Measurements from ENCODE around the gene PTPRA.
A peak's percentile ranks its signal among the peaks of the same experiment; 100 is the strongest.
"Not testable (repeated sequence)": the region's sequence is repeated elsewhere in the genome, so short reads cannot be mapped to it uniquely, and the experiment has no call there.

The PTPRA gene

DNA sequence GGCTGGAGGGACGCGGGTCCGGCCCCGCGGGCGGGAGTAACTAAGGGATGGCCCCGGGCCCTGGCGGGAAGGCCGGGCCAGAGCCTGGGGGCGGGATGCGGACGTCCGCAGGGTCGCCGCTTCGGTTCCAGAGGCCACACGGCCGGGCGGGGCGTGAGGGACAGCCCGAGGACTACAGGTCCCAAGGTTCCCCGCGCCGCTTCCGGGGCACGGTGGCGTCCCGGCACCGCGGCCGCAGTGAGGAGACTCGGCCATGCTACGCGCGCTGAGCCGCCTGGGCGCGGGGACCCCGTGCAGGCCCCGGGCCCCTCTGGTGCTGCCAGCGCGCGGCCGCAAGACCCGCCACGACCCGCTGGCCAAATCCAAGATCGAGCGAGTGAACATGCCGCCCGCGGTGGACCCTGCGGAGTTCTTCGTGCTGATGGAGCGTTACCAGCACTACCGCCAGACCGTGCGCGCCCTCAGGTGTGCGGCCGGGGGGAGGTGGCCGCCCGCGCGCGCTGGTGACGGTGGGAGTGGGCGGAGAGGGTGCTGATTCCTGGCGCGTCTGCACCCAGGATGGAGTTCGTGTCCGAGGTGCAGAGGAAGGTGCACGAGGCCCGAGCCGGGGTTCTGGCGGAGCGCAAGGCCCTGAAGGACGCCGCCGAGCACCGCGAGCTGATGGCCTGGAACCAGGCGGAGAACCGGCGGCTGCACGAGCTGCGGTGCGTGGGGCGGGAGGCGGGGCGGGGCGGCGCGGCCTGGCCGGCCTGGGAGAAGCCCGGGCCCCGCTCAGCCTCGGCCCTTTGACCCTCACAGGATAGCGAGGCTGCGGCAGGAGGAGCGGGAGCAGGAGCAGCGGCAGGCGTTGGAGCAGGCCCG is 172.8 kb downstream of the PTPRA start, which contains the start of gene MRPS26:
Gene MRPS26, plus strand, starts transcription at position 237 of the 861 bp plus-strand sequence. Its CDS starts 17 bp downstream, at position 254.
- peaks cover 10% of the 10 kb centered on the region for H3K4me1 ChIP-seq (ENCODE audit: control insufficient read depth, insufficient read depth, low read length)
- peak within 1 kb of the TSS; percentile 69 for H3K27ac ChIP-seq (ENCODE audit: insufficient read depth, low read depth, low read length, poor library complexity, severe bottlenecking)
- H3K27me3 ChIP-seq (ENCODE audit: control insufficient read depth, insufficient read depth, low read length, poor library complexity, severe bottlenecking): no peaks in the 10 kb centered on the region
- 0 to 1% methylated on average over 104 of the region's 104 CpGs for WGBS, 2 experiments
- peak within 1 kb of the TSS; percentile 98 for H3K4me3 ChIP-seq (ENCODE audit: insufficient read depth, low read depth, low read length)
- H3K36me3 ChIP-seq (ENCODE audit: control insufficient read depth, insufficient read depth, low read length): peaks cover 18% of the 10 kb centered on the region
- no peaks in the 10 kb centered on the region for H3K9me3 ChIP-seq (ENCODE audit: control insufficient read depth, low read length)

DNA sequence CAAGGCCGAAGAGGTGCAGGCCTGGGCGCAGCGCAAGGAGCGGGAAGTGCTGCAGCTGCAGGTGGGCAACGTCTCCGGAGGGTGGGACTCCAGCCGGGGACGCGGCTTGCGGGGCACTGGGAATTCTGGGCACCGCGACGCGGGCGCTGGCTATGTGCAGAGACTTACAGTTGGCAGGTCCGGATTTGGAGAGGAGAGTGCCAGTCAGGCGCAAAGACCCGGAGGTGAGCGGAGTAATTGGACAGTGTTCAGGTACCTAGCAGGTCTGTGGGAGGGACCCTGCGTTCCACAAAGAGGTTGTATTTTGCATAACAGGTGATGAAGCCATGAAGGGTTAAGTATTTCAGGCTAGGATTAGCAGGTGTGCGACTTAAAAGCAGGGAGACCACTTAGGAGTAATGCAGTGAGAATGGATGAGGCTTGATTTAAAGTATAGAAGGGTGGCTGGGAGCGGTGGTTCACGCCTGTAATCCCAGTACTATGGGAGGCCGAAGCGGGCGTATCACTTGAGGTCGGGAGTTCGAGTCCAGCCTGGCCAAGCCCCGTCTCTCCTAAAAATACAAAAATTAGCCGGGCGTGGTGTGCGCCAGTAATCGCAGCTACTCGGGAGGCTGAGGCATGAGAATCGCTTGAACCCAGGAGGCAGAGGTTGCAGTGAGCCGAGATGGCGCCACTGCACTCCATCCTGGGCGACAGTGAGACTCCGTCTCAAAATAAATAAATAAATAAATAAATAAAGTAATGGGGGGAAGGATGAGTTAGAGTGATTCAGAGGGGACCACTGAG is 173.6 kb downstream of the PTPRA start:
- H3K27me3 ChIP-seq (ENCODE audit: control insufficient read depth, insufficient read depth, low read length, poor library complexity, severe bottlenecking): no peaks in the 10 kb centered on the region
- peak overlapping the region; percentile 98 for H3K4me3 ChIP-seq (ENCODE audit: insufficient read depth, low read depth, low read length)
- peaks cover 10% of the 10 kb centered on the region for H3K4me1 ChIP-seq (ENCODE audit: control insufficient read depth, insufficient read depth, low read length)
- no peak overlapping the region for H3K27ac ChIP-seq (ENCODE audit: insufficient read depth, low read depth, low read length, poor library complexity, severe bottlenecking)
- H3K9me3 ChIP-seq (ENCODE audit: control insufficient read depth, low read length): no peaks in the 10 kb centered on the region
- peaks cover 18% of the 10 kb centered on the region for H3K36me3 ChIP-seq (ENCODE audit: control insufficient read depth, insufficient read depth, low read length)
- 42 to 43% methylated on average over 38 to 39 of the region's 39 CpGs for WGBS, 2 experiments

DNA sequence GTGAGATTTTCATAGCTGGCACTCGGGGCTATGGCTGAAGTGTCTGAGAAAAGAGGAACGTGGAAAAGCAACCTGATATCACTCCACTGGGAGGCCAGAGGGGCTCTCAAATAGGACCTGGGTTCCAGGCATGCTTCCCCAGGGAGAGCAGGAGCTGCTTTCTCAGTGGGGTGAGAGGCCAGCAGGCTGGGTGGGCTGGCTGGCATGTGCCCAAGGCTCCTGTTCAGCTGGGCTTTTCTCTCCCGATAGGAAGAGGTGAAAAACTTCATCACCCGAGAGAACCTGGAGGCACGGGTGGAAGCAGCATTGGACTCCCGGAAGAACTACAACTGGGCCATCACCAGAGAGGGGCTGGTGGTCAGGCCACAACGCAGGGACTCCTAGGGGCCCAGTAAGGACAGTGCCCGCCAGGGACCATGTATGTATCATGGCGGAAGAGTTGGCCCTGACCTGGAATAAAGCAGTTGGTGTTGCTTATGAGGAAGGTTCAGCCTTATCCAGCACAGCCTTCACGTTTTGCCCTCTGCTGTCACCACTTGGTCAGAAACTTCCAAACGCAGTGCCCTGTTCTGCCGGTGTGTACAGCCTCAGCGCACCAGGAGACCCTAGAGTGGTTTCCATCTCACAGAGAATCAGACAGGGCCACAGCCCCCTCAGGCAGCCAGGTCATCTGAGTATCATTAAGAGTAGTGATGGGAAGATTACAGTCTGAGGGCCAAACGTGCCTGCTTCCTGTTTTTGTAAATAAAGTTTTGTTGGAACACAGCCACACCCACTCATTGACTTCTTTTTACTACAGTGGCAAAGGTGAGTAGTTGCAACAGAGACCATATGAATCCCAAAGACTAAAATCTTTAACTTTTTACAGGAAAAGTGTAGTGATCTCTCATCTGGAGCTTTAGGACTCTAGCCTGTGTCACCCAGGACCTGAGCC is 174.5 kb downstream of the PTPRA start:
- H3K4me1 ChIP-seq (ENCODE audit: control insufficient read depth, insufficient read depth, low read length): peaks cover 10% of the 10 kb centered on the region
- WGBS, 2 experiments: 92 to 95% methylated on average over 14 of the region's 14 CpGs
- no peak overlapping the region for H3K27ac ChIP-seq (ENCODE audit: insufficient read depth, low read depth, low read length, poor library complexity, severe bottlenecking)
- H3K36me3 ChIP-seq (ENCODE audit: control insufficient read depth, insufficient read depth, low read length): peaks cover 18% of the 10 kb centered on the region
- no peaks in the 10 kb centered on the region for H3K27me3 ChIP-seq (ENCODE audit: control insufficient read depth, insufficient read depth, low read length, poor library complexity, severe bottlenecking)
- H3K9me3 ChIP-seq (ENCODE audit: control insufficient read depth, low read length): no peaks in the 10 kb centered on the region
- no peak overlapping the region for H3K4me3 ChIP-seq (ENCODE audit: insufficient read depth, low read depth, low read length)

DNA sequence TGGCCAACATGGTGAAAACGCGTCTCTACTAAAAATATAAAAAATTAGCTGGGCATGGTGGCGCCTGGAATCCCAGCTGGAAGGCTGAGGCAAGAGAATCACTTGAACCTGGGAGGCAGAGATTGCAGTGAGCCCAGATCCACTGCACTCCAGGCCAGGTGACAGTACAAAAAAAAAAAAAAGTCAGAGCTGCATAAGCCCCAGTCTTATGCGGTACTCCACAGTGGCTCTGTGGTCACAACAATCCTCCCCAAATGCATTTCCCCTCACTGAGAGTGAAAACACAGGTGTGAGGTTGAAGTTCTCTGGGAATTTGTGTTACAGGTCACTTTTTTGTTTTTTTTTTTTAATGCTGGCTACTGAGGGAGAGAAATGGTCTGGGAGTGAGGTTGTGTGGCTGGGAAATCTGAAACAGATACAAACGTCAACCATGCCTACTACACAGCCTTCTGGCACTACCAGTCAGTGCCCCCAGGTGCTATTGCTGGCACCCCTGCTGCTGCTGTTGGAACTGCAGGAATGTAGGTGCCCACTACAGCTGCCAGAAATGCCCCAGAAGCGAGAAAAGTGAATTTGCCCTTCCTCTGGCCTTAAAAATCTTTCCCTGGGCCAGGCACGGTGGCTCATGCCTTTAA is 178.2 kb downstream of the PTPRA start:
- H3K27me3 ChIP-seq (ENCODE audit: control insufficient read depth, insufficient read depth, low read length, poor library complexity, severe bottlenecking): no peaks in the 10 kb centered on the region
- H3K9me3 ChIP-seq (ENCODE audit: control insufficient read depth, low read length): no peaks in the 10 kb centered on the region
- H3K4me1 ChIP-seq (ENCODE audit: control insufficient read depth, insufficient read depth, low read length): peaks cover 10% of the 10 kb centered on the region
- H3K27ac ChIP-seq (ENCODE audit: insufficient read depth, low read depth, low read length, poor library complexity, severe bottlenecking): no peak overlapping the region
- WGBS, 2 experiments: 80 to 82% methylated on average over 7 of the region's 7 CpGs
- peaks cover 18% of the 10 kb centered on the region for H3K36me3 ChIP-seq (ENCODE audit: control insufficient read depth, insufficient read depth, low read length)
- H3K4me3 ChIP-seq (ENCODE audit: insufficient read depth, low read depth, low read length): no peak overlapping the region

DNA sequence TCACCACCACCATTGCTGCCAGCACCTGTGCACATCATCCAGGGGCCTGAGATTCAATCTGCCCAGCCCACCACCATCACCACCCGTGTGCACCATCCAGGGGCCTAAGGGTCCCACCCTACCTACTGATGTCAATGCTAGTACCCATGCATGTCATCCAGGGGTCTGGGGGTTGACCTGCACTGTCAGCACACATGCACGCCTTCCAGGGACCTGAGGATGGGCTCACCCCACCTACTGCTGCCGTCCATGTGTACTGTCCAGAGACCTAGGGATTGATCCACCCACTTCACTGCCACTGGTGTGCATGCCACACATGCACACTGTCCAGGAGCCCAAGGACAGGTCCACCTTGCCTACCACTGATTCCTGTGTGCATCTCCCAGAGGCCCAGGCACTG is 186.2 kb downstream of the PTPRA start:
- H3K9me3 ChIP-seq (ENCODE audit: control insufficient read depth, low read length): no peaks in the 10 kb centered on the region
- H3K27me3 ChIP-seq (ENCODE audit: control insufficient read depth, insufficient read depth, low read length, poor library complexity, severe bottlenecking): no peaks in the 10 kb centered on the region
- WGBS, 2 experiments: 90 to 93% methylated on average over 3 of the region's 3 CpGs
- no peaks in the 10 kb centered on the region for H3K4me1 ChIP-seq (ENCODE audit: control insufficient read depth, insufficient read depth, low read length)
- no peak overlapping the region for H3K27ac ChIP-seq (ENCODE audit: insufficient read depth, low read depth, low read length, poor library complexity, severe bottlenecking)
- H3K4me3 ChIP-seq (ENCODE audit: insufficient read depth, low read depth, low read length): no peak overlapping the region
- H3K36me3 ChIP-seq (ENCODE audit: control insufficient read depth, insufficient read depth, low read length): no peaks in the 10 kb centered on the region

DNA sequence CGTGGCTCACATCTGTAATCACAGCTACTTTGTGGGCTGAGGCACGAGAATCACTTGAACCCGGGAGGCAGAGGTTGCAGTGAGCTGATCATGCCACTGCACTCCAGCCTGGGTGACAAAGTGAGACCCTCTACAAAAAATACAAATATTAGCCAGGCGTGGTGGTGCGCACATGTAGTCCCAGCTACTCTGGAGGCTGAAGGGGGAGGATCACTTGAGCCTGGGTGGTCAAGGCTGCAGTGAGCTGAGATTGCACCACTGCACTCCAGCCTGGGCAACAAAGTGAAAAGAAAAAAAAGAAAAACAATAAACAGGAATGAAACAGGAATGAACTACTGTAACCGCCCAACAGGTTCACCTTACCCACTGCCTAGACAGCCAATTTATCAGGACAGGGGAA is 190.8 kb downstream of the PTPRA start:
- 84 to 87% methylated on average over 6 of the region's 6 CpGs for WGBS, 2 experiments
- not testable (repeated sequence) for H3K36me3 ChIP-seq (ENCODE audit: control insufficient read depth, insufficient read depth, low read length); H3K27me3 ChIP-seq (ENCODE audit: control insufficient read depth, insufficient read depth, low read length, poor library complexity, severe bottlenecking); H3K9me3 ChIP-seq (ENCODE audit: control insufficient read depth, low read length); H3K4me1 ChIP-seq (ENCODE audit: control insufficient read depth, insufficient read depth, low read length); H3K4me3 ChIP-seq (ENCODE audit: insufficient read depth, low read depth, low read length); H3K27ac ChIP-seq (ENCODE audit: insufficient read depth, low read depth, low read length, poor library complexity, severe bottlenecking)

DNA sequence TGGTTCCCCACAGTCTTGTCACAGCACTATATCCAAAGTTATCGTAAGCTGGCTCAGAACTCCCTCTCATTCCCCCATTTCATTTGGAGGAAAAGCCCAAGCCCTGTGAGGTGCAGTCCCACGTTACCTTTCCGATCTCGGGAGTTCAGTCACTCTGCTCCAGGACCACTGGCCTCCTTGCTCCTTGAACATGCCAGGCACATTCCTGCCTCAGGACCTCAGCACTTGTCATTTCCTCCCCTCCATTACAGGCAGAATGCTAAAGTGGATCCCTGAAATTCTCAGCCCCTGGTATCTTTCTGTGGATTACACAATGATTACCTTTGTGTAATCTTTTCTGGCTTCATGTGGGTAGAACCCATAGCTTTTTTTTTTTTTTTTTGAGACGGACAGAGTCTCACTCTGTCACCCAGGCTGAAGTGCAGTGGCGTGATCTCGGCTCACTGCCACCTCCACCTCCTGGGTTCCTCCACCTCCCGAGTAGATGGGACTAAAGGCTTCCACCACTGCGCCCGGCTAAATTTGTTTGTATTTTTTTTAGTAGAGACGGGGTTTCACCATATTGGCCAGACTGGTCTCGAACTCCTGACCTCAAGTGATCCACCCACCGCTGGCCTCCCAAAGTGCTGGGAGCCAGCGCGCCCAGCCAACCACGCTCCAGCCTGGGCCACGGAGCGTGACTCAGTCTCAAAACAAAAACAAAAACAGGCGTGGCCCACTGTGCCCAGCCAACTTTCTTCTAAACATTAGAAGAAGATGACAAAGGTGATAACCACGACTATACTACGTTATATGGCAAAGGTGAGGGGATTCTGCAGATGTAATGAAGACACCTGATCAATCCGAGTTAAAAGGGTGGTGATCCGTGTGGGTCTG is 194.1 kb downstream of the PTPRA start:
- Histone ChIP-seq H3K36me3 (ENCODE audit: control insufficient read depth, insufficient read depth, low read length) (no peaks in the 10 kb centered on the region), H3K27ac (ENCODE audit: insufficient read depth, low read depth, low read length, poor library complexity, severe bottlenecking) (no peak overlapping the region), H3K27me3 (ENCODE audit: control insufficient read depth, insufficient read depth, low read length, poor library complexity, severe bottlenecking) (peaks cover 19% of the 10 kb centered on the region), H3K4me1 (ENCODE audit: control insufficient read depth, insufficient read depth, low read length) (peaks cover 3% of the 10 kb centered on the region), H3K9me3 (ENCODE audit: control insufficient read depth, low read length) (no peaks in the 10 kb centered on the region), H3K4me3 (ENCODE audit: insufficient read depth, low read depth, low read length) (no peak overlapping the region)
- 85 to 87% methylated on average over 22 to 23 of the region's 23 CpGs for WGBS, 2 experiments

DNA sequence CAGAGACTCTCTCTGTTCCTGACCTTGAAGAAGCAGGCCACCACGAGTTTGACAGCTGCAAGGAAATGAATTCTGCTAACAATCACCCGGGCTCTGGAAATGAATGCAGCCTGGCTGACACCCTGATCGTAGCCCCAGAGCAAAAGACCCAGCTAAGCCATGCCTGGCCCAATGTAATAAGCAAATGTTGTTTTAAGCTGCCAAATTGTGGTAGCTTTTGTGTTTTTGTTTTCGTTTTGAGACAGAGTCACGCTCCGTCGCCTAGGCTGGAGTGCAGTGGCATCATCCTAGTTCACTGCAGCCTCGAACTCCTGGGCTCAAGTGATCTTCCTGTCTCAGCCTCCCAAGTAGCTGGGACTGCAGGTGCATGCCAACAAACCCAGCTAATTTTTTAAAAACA is 194.8 kb downstream of the PTPRA start:
- H3K4me1 ChIP-seq (ENCODE audit: control insufficient read depth, insufficient read depth, low read length): peaks cover 9% of the 10 kb centered on the region
- WGBS, 2 experiments: 86 to 89% methylated on average over 8 of the region's 8 CpGs
- no peaks in the 10 kb centered on the region for H3K36me3 ChIP-seq (ENCODE audit: control insufficient read depth, insufficient read depth, low read length)
- H3K27ac ChIP-seq (ENCODE audit: insufficient read depth, low read depth, low read length, poor library complexity, severe bottlenecking): no peak overlapping the region
- H3K9me3 ChIP-seq (ENCODE audit: control insufficient read depth, low read length): no peaks in the 10 kb centered on the region
- no peak overlapping the region for H3K4me3 ChIP-seq (ENCODE audit: insufficient read depth, low read depth, low read length)
- H3K27me3 ChIP-seq (ENCODE audit: control insufficient read depth, insufficient read depth, low read length, poor library complexity, severe bottlenecking): peaks cover 26% of the 10 kb centered on the region
